Measurements from ENCODE around the gene SLC8B1. TPM values are rescaled to one million over a fixed set of nuclear protein-coding genes. Genes with fewer than 3 reads are reported as not detected.
"Not testable (repeated sequence)": the region's sequence is repeated elsewhere in the genome, so short reads cannot be mapped to it uniquely, and the experiment has no call there.

The SLC8B1 gene
- total RNA-seq, 1 donor from 2014 or later: 44.6 TPM

- Mint-ChIP-seq H3K4me1 (ENCODE audit: unreplicated experiment) (peaks cover 6% of the 10 kb centered on the region), H3K9me3 (ENCODE audit: unreplicated experiment) (no peaks in the 10 kb centered on the region), H3K36me3 (ENCODE audit: low read depth, unreplicated experiment) (no peaks in the 10 kb centered on the region), H3K27me3 (ENCODE audit: unreplicated experiment) (peaks cover 3% of the 10 kb centered on the region), H3K27ac (ENCODE audit: unreplicated experiment) (no peak overlapping the region), H3K4me3 (ENCODE audit: unreplicated experiment) (no peak overlapping the region)
- DNase-seq (ENCODE audit: low spot score): no peak
- no peak for TF ChIP-seq CTCF (IDR thresholded peaks at IDR 0.05; ENCODE audit: unreplicated experiment)
Observed at GRCh38 chr12:113361574-113362370, 26.9 kb upstream of the SLC8B1 start.

- Mint-ChIP-seq H3K4me1 (ENCODE audit: unreplicated experiment) (peaks cover 6% of the 10 kb centered on the region), H3K9me3 (ENCODE audit: unreplicated experiment) (no peaks in the 10 kb centered on the region), H3K27ac (ENCODE audit: unreplicated experiment) (no peak overlapping the region), H3K4me3 (ENCODE audit: unreplicated experiment) (no peak overlapping the region), H3K27me3 (ENCODE audit: unreplicated experiment) (peaks cover 3% of the 10 kb centered on the region), H3K36me3 (ENCODE audit: low read depth, unreplicated experiment) (no peaks in the 10 kb centered on the region)
- DNase-seq (ENCODE audit: low spot score): no peak
- TF ChIP-seq CTCF (IDR thresholded peaks at IDR 0.05; ENCODE audit: unreplicated experiment): no peak
Observed at GRCh38 chr12:113359939-113360748, 25.2 kb upstream of the SLC8B1 start.

GRCh38 chr12:113359133-113359938 is 24.4 kb upstream of the SLC8B1 start:
- Mint-ChIP-seq H3K4me1 (ENCODE audit: unreplicated experiment) (peaks cover 6% of the 10 kb centered on the region), H3K27ac (ENCODE audit: unreplicated experiment) (no peak overlapping the region), H3K27me3 (ENCODE audit: unreplicated experiment) (peaks cover 3% of the 10 kb centered on the region)

GRCh38 chr12:113358381-113359132 is 23.6 kb upstream of the SLC8B1 start, which contains the start of gene PLBD2:
Gene PLBD2, plus strand, starts transcription at chr12:113358587. Its CDS starts 14 bp downstream, at chr12:113358601.
- H3K36me3 Mint-ChIP-seq (ENCODE audit: low read depth, unreplicated experiment): no peaks in the 10 kb centered on the region
- no peak for TF ChIP-seq CTCF (IDR thresholded peaks at IDR 0.05; ENCODE audit: unreplicated experiment)
- peaks cover 6% of the 10 kb centered on the region for H3K4me1 Mint-ChIP-seq (ENCODE audit: unreplicated experiment)
- DNase-seq (ENCODE audit: low spot score): peak; percentile 95
- H3K4me3 Mint-ChIP-seq (ENCODE audit: unreplicated experiment): peak within 1 kb of the TSS; percentile 89
- no peak within 1 kb of the TSS for H3K27ac Mint-ChIP-seq (ENCODE audit: unreplicated experiment)
- H3K27me3 Mint-ChIP-seq (ENCODE audit: unreplicated experiment): peaks cover 2% of the 10 kb centered on the region
- H3K9me3 Mint-ChIP-seq (ENCODE audit: unreplicated experiment): no peaks in the 10 kb centered on the region

More at GRCh38 chr12:113359133-113359938, 24.4 kb upstream of the SLC8B1 start:
- Mint-ChIP-seq H3K4me3 (ENCODE audit: unreplicated experiment) (peak overlapping the region; percentile 83), H3K9me3 (ENCODE audit: unreplicated experiment) (no peaks in the 10 kb centered on the region), H3K36me3 (ENCODE audit: low read depth, unreplicated experiment) (no peaks in the 10 kb centered on the region)
- no peak for TF ChIP-seq CTCF (IDR thresholded peaks at IDR 0.05; ENCODE audit: unreplicated experiment)
- no peak for DNase-seq (ENCODE audit: low spot score)

- H3K36me3 Mint-ChIP-seq (ENCODE audit: low read depth, unreplicated experiment); H3K9me3 Mint-ChIP-seq (ENCODE audit: unreplicated experiment); H3K27me3 Mint-ChIP-seq (ENCODE audit: unreplicated experiment); H3K27ac Mint-ChIP-seq (ENCODE audit: unreplicated experiment); DNase-seq (ENCODE audit: low spot score); H3K4me3 Mint-ChIP-seq (ENCODE audit: unreplicated experiment); H3K4me1 Mint-ChIP-seq (ENCODE audit: unreplicated experiment): not testable (repeated sequence)
Observed at GRCh38 chr12:113354192-113354591, 19.3 kb upstream of the SLC8B1 start.

Measured in endothelial cell (in vitro differentiated cells).